HG03378 (cell line): ENCODE results near the gene STK33.
A peak's percentile ranks its signal among the peaks of the same experiment; 100 is the strongest.

Source experiments
- ATAC-seq: cut with Tn5 transposase; IDR thresholded peaks from one replicate; pipeline ENCODE4 v1.9.1; 2021; ENCODE audit warnings: mild to moderate bottlenecking, moderate library complexity; ENCODE audit not compliant: unreplicated experiment

STK33 gene

GRCh38 chr11:8604078-8604723 lies 10.2 kb upstream of the STK33 start:
- peak; percentile 73 for ATAC-seq

GRCh38 chr11:8603696-8604077 lies 9.7 kb upstream of the STK33 start:
- no peak for ATAC-seq

- no peak for ATAC-seq
Measured at GRCh38 chr11:8601376-8602133, 7.5 kb upstream of the STK33 start.

DNA sequence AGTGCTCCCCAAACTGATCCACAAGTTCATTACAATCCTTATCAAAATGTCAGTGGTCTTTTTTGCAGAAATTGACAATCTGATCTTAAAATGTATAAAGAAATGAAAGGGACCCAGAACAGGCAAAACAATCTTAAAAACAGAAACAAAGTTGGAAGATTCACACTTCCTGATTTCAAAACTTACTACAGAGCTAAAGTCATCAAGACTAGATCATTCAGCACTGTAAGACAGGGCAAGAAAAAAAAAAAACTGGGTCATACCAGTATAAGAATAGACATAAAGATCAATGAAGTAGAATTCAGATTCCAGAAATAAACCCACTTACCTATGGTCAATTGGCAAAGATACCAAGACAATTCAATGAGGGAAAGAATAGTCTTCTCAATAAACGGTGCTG lies 4.5 kb upstream of the STK33 start:
- ATAC-seq: no peak

GRCh38 chr11:8597182-8597581 lies 3.2 kb upstream of the STK33 start:
- ATAC-seq: no peak

DNA sequence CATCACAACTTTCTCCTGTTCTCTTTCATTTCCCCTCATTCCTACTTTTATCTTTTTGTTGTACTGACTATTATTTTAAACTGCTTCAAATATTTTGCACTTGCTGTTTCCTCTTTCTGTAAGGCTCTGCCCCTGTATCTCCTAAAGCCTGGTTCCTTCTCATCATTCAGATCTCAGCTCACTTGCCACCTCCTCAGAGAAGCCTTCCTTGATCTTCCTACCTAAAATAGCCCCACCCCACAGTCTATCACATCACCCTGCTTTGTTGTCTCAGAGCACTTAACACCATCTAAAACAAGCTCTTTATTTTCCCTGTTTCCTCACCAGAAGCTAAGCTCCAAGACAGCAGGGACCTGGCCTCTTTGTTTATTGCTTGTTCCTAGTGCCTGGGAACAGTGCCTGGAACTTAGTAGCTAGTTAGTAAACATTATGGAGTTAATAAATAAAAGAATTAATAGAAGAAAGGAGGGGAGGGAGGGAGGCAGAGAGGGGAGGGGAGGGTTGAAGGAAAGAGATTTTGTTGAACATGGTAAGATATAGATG lies 2.5 kb upstream of the STK33 start:
- ATAC-seq: no peak

GRCh38 chr11:8593455-8593854 lies 573 bp downstream of the STK33 start:
- no peak for ATAC-seq

- no peak for ATAC-seq
Measured at GRCh38 chr11:8587915-8588314, 6.1 kb downstream of the STK33 start.

DNA sequence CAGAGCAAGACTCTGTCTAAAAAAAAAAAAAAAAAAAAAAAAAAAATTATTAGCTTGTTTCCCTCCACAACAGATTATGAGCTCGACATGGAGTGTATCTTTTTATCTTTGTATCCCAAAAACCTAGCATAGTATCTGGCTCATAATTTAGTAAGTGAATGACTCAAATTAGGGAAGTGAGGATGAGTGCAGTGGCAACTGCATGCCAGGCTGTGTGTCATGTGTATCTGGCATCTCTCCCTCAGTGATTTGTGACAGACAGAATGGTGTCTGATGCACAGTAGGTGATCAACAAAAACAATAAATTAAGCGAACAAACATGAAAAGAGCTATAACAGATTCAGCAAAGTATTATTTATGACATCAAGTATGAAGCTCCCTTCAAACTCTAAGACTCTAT lies 7.2 kb downstream of the STK33 start:
- ATAC-seq: no peak

DNA sequence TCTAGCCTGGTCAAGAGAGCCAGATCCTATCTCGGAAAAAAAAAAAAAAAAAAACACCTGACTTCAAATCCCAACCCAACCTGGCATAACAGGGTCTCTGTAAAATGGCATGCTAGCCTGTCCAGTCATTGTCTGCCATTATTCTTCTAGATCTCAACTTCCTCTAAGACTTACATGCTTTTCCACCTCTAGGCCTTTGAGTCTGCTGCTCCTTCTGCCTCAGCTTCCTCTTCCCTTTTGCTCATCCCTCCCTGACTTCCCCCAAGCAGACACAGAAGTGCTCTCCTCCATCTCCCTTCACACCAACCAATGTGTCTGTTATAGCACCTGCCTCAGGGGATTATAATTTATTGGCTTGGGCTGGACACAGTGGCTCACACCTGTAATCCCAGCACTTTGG lies 7.8 kb downstream of the STK33 start:
- ATAC-seq: no peak

- no peak for ATAC-seq
Measured at GRCh38 chr11:8584511-8584910, 9.5 kb downstream of the STK33 start.

DNA sequence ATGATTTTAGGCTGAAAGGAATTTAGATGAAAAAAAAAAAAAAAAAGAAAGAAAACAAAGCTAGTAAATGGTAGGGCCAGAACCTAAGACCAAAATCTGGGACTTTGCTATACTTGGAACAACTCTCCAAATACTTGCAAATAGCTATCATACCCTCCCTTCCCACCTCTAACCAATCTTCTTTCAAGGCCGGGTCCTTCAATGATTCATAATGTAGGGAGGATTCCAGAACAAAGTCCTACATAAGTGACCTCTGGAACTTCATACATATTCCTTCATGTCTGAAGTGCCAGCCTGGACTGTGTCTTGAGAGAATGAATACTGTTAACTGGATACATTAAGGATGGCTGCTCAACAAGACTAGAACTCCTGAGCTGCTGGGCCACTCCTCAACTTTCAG lies 9.9 kb downstream of the STK33 start:
- no peak for ATAC-seq

DNA sequence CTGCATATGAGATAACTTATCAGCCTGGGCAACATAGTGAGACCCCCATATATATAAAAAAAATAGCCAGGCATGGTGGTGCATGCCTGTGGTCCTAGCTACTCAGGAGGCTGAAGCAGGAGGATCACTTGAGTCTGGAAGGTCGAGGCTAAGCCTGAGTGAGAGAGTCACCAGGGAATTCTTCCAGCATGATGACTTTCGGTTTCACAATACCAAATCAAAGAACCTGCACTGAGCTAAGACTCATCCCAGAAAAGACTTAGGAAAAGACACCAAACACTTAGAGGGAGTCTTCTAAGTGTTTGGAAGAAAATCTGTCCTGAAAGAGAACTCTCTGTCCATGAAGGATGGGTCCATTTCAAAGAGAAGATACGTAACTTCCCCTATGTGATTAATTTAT lies 12.7 kb downstream of the STK33 start:
- no peak for ATAC-seq

- ATAC-seq: no peak
Measured at GRCh38 chr11:8577791-8578581, 16.0 kb downstream of the STK33 start.

DNA sequence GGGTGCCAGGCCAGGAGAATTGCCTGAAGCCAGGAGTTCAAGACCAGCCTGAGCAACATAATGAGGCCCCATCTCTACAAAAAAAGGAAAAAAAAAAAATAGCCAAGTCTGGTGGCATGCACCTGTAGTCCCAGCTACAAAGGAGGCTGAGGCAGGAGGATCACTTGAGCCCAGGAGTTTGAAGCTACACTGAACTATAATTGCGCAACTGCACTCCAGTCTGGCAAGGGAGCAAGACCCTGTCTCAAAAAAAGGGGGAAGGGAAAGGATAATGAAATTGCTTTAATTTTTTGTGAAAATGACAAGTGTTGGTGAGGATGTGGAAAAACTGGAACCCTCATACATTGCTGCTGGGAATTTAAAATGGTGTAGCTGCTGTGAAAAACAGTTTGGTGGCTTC lies 19.2 kb downstream of the STK33 start:
- no peak for ATAC-seq

DNA sequence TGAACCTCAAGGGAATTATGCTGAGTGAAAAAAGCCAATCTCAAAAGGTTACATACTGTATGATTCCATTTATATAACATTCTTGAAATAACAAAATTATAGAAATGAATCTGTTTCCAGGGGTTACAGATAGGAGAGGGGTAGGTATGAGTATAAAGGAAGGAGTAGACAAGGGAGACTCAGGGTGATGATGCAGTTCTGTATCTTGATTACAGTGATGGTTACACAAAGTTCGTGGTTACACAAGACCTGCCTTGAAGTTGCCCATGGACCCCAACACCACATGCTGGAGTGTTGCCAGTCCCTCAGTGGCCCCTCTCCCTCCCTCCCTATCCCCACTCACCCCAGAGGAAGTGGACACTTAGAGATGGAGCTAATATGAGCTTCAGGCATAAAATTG lies 20.3 kb downstream of the STK33 start:
- no peak for ATAC-seq

GRCh38 chr11:8567602-8568198 lies 26.3 kb downstream of the STK33 start:
- peak; percentile 52 for ATAC-seq

DNA sequence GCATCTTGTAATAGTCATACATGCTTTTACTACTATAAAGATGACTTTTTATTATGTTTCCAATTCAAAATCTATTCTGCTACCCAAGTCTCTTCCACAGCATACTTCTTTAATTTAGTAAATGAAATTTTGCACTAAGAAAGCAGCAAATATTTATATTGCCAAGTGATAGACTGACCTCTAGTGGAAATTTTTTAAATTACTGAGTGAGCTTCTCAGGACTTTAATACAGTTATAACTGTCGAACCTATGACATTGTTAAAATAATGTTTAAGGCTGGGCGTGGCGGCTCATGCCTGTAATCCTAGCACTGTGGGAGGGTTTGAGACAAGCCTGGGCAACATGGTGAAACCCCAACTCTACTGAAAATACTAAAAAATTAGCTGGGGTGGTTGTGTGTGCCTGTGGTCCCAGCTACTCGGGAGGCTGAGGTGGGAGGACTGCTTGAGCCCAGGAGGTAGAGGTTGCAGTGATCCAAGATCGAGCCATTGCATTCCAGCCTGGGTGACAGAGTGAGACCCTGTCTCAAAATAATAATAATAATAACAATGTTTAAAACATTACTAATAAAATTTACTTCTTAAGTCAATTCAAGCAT lies 27.3 kb downstream of the STK33 start:
- no peak for ATAC-seq

GRCh38 chr11:8564526-8564925 lies 29.5 kb downstream of the STK33 start:
- ATAC-seq: no peak

GRCh38 chr11:8561461-8561860 lies 32.6 kb downstream of the STK33 start:
- no peak for ATAC-seq

DNA sequence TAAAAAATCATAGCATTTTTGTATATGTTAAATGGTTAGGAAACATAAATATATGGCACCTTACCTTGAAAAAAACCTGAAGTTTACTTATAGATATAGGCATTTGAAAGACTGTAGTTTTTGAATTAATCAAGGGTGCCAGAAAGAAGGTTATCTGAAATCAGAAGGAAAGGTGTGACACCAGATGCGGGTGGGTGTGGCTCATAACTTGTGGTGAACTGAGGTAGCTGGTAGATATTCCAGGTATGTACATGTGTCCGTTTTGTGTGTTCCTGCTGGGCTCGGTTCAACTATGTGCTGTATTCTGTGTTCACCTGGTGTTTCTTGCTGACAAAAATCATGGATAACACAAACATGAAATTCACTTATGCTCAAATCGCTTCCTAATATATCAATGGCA lies 35.6 kb downstream of the STK33 start:
- ATAC-seq: no peak
